Body of pancreas (tissue), 4 donors: ENCODE results near the gene CREM. TPM values are rescaled to one million over a fixed set of nuclear protein-coding genes. Genes with fewer than 3 reads are reported as not detected.

Experiments
- ATAC-seq: fragments of 150-250 bp; one replicate; pipeline ENCODE4 v1.9.1; 2016
- DNase-seq, 4 donors: peaks; one replicate each; pipeline ENCODE4 v3.0.0-alpha.2; 2019
- H3K27ac ChIP-seq, 4 donors: fragments of 200-600 bp; sonication (generic); 1 replicate in 3 of 4; 2 replicates in 1 of 4; pipeline versions ENCODE4 v1.5.1 to v1.6.1; 2016 to 2019; ENCODE audit warnings: mild to moderate bottlenecking in 1 of 4, mixed read lengths in 1 of 4, moderate library complexity in 1 of 4
- H3K27me3 ChIP-seq, 2 donors: fragments of 200-600 bp; sonication (generic); one replicate each; pipeline ENCODE4 v1.6.0; 2016; ENCODE audit warnings: mild to moderate bottlenecking in 1 of 2
- H3K36me3 ChIP-seq, 2 donors: fragments of 200-600 bp; sonication (generic); replicated peaks in 1 of 2; 2 replicates each; pipeline ENCODE4 v1.5.1; 2016; ENCODE audit warnings: low read depth in 2 of 2; ENCODE audit not compliant: insufficient read depth in 1 of 2
- H3K4me1 ChIP-seq: fragments of 200-600 bp; sonication (generic); one replicate; pipeline ENCODE4 v1.6.0; 2016
- H3K4me3 ChIP-seq, 2 donors: fragments of 200-600 bp; sonication (generic); 1 replicate in 1 of 2; 2 replicates in 1 of 2; pipeline ENCODE4 v1.5.1; 2016 to 2019
- H3K9me3 ChIP-seq, 3 donors: fragments of 200-600 bp; sonication (generic); 1 replicate in 2 of 3; 2 replicates in 1 of 3; pipeline ENCODE4 v1.5.1; 2016
- POLR2A ChIP-seq, 3 donors: fragments of 450-650 bp; IDR thresholded peaks; one replicate each; pipeline ENCODE4 v1.6.1; 2016; ENCODE audit warnings: antibody characterized with exemption in 3 of 3, mild to moderate bottlenecking in 2 of 3
- WGBS, 2 donors: methylation state at CpG; one replicate each; pipeline ENCODE4 v1.1.5; 2017; 5-methylcytosine and 5-hydroxymethylcytosine counted together
- intact Hi-C: fragments of 100-400 bp; cut with DNase I; formaldehyde crosslinking; loops from one replicate; pipeline ENCODE4 v1.15.1; 2023
- total RNA-seq, 2 donors: library from RNA; depleted of rRNA; stranded (reverse); fragments of >200 nt; gene quantifications; one replicate each; pipeline ENCODE4 v1.1.0, GENCODE V29; 2016
- TF ChIP-seq, protein P1 (sequence below), 7 experiments: fragments of 450-650 bp in 4 of 7; fragments of 200-600 bp in 3 of 7; sonication (generic) in 3 of 7; IDR thresholded peaks; one replicate each; pipeline ENCODE4 v1.5.1; 2016 to 2019; ENCODE audit warnings: antibody characterized with exemption in 7 of 7

The CREM gene
- total RNA-seq, 2 donors from 2014 or later, result 10.5 to 26.7 TPM

DNA sequence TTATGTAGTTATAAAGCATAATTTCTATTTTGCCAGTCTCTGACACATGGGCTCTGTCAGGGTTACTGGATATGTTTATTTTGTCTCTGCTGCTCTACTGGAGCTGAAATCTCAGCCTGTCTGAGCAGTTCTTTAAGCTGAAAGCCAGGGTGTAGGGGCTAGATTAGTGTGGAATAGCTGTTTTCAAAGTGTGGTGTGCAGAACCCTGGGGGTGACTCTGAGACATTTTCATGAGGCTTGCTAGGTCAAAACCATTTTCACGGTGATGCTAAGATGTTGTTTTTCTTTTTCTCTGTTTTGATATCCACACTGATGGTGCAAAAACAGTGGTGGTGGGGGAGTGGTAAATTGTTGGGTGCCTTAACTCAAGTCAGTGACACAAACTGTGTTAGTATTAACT, 45.5 kb downstream of the CREM start:
- WGBS, 2 donors, result 79 to 92% methylated on average over 1 of the region's 1 CpG
- Histone ChIP-seq H3K4me3 (no peak overlapping the region), H3K27me3 (no peaks in the 10 kb centered on the region), H3K4me1 (no peaks in the 10 kb centered on the region), H3K9me3 (no peaks in the 10 kb centered on the region), H3K36me3 (no peaks in the 10 kb centered on the region), H3K27ac (no peak overlapping the region)
- intact Hi-C loops, result no loop called here
- no peak for ATAC-seq
- no peak for DNase-seq
- TF ChIP-seq, protein P1, sequence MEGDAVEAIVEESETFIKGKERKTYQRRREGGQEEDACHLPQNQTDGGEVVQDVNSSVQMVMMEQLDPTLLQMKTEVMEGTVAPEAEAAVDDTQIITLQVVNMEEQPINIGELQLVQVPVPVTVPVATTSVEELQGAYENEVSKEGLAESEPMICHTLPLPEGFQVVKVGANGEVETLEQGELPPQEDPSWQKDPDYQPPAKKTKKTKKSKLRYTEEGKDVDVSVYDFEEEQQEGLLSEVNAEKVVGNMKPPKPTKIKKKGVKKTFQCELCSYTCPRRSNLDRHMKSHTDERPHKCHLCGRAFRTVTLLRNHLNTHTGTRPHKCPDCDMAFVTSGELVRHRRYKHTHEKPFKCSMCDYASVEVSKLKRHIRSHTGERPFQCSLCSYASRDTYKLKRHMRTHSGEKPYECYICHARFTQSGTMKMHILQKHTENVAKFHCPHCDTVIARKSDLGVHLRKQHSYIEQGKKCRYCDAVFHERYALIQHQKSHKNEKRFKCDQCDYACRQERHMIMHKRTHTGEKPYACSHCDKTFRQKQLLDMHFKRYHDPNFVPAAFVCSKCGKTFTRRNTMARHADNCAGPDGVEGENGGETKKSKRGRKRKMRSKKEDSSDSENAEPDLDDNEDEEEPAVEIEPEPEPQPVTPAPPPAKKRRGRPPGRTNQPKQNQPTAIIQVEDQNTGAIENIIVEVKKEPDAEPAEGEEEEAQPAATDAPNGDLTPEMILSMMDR (IDR thresholded peaks at IDR 0.05), result no peak
- TF ChIP-seq POLR2A (IDR thresholded peaks at IDR 0.05), result no peak

DNA sequence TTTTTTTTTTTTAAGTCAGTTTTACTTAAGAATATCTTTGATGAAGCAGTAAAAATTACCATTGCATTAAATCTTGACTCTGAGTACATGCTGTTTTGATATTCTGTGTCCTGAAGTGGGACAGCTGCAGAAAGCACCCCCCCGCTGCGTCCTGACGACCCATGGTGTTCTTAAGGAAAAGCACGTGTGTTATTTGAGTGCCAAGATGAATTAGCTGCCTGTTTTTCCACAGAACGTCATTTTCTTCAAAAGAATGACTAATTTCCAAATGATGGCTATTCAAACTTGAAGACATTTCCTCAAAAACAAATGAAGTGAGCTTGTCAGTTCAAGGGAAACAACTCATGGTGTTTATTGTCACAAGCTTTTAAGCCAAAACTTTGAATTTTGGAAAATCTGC, 45.9 kb downstream of the CREM start:
- Histone ChIP-seq H3K27me3 (no peaks in the 10 kb centered on the region), H3K9me3 (no peaks in the 10 kb centered on the region), H3K4me1 (no peaks in the 10 kb centered on the region), H3K27ac (no peak overlapping the region), H3K4me3 (no peak overlapping the region), H3K36me3 (no peaks in the 10 kb centered on the region)
- no peak for TF ChIP-seq POLR2A (IDR thresholded peaks at IDR 0.05)
- TF ChIP-seq, protein P1 (IDR thresholded peaks at IDR 0.05), result no peak
- DNase-seq (no peak), ATAC-seq (no peak)
- intact Hi-C loops, result no loop called here
- whole genome bisulfite sequencing, 2 donors, result 47 to 56% methylated on average over 5 of the region's 5 CpGs

DNA sequence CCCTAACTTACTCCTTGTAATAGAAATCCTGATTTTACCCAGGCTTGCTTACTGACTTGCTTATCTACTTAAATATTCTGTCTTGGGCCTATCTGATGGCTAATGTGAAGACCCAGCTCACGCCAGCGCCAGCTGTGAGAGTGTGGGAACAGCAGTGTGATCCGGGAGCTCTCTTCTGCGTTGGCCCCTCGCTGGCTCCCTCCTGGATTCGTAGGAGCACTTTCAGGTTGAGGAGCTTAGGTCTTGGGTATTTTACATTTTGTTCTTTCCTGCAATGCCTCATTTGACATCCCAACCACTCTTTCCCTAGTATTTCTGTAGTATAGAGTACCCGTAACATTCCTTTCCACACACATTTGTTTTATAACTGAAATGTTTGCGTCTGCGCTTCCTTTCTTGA, 51.7 kb downstream of the CREM start:
- H3K36me3 ChIP-seq, result no peaks in the 10 kb centered on the region
- ATAC-seq (no peak), DNase-seq (no peak)
- TF ChIP-seq, protein P1 (IDR thresholded peaks at IDR 0.05), result no peak
- TF ChIP-seq POLR2A (IDR thresholded peaks at IDR 0.05), result no peak
- H3K27me3 ChIP-seq, result no peaks in the 10 kb centered on the region
- intact Hi-C loops, result no loop called here
- H3K4me3 ChIP-seq, result no peak overlapping the region
- H3K4me1 ChIP-seq, result no peaks in the 10 kb centered on the region
- no peak overlapping the region for H3K27ac ChIP-seq
- no peaks in the 10 kb centered on the region for H3K9me3 ChIP-seq
- WGBS, 2 donors, result 88 to 93% methylated on average over 9 of the region's 9 CpGs

DNA sequence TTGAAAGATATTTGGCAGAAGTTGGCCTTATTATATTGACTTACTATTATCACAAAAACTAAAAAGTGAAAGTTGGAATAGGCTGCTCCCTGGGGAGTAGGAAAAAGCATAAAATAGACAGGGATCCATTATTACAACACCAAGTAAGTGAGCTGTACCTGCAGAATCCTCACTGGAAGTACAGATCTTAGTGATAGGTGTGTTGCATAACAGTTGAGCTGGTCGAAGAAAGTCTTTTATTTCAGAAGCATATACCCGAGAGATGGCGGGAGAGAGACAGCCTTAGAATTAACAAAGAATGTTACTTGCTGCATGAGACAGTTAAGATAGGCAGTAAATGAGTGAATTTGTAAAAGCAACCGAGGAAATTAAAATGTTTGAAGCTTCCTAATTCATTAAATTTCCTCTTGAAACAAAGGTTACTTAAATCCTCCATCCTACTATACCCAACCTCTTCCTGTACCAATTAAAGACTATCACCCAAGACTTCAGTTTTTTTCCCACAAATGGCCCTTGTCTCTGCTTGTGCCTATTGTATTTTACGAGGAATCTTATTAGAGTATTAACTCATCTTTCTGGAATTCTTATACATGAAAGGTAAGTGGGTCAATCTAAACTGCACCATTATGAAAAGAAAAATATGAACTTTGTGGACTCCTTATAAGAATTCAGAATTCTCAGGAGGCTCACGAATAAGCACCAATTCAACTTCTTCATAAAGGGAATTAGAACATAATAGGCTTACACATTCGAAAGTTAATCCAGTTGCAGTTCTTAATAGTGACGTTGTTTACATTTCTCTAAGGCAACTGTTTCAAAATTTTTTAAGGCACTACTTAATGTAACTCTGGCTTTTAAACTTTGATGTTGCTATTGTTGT, 56.2 kb downstream of the CREM start:
- H3K4me1 ChIP-seq, result no peaks in the 10 kb centered on the region
- H3K9me3 ChIP-seq, result no peaks in the 10 kb centered on the region
- DNase-seq, result no peak
- no peak overlapping the region for H3K27ac ChIP-seq
- no peaks in the 10 kb centered on the region for H3K36me3 ChIP-seq
- TF ChIP-seq POLR2A (IDR thresholded peaks at IDR 0.05), result no peak
- TF ChIP-seq, protein P1 (IDR thresholded peaks at IDR 0.05), result no peak
- intact Hi-C loops, result no loop called here
- no peaks in the 10 kb centered on the region for H3K27me3 ChIP-seq
- no peak overlapping the region for H3K4me3 ChIP-seq
- no peak for ATAC-seq
- 85 to 88% methylated on average over 8 of the region's 8 CpGs for WGBS, 2 donors
